ENCODE results near the gene L3MBTL4. TPM values are rescaled to one million over a fixed set of nuclear protein-coding genes. Genes with fewer than 3 reads are reported as not detected.

Gene L3MBTL4
- total RNA-seq, 1 experiment from 2014 or later: not detected

- BruUV-seq (replicated peaks): no TSS peak
- ChIA-PET POLR2A (ENCODE audit: low non-redundant PET) (no interaction called here), CTCF (no interaction called here)
Measured at GRCh38 chr18:6248017-6248416, 166.7 kb downstream of the L3MBTL4 start.

GRCh38 chr18:6242004-6242403 is 172.7 kb downstream of the L3MBTL4 start:
- no peak overlapping the region for H3K27ac ChIP-seq (ENCODE audit: low read depth, low read length, poor library complexity, severe bottlenecking)
- no peak for DNase-seq (ENCODE audit: low spot score)
- H3K4me3 ChIP-seq (ENCODE audit: low read depth, low read length, poor library complexity, severe bottlenecking): no peak overlapping the region
- intact Hi-C loops (cut with micrococcal nuclease; ENCODE audit: unreplicated experiment): no loop called here
- TF ChIP-seq EZH2 (IDR thresholded peaks at IDR 0.05; ENCODE audit: borderline replicate concordance, low read depth, low read length, poor library complexity, severe bottlenecking) (no peak), CTCF (conservative IDR thresholded peaks at IDR 0.05; ENCODE audit: low read depth, low read length) (no peak)
- ChIA-PET POLR2A (ENCODE audit: low non-redundant PET) (no interaction called here), CTCF (no interaction called here)
- H3K4me1 ChIP-seq (ENCODE audit: insufficient read depth, low read length, poor library complexity, severe bottlenecking): no peaks in the 10 kb centered on the region
- H3K27me3 ChIP-seq (replicated peaks; ENCODE audit: insufficient read depth, low read depth, low read length, poor library complexity): no peaks in the 10 kb centered on the region
- peaks cover 21% of the 10 kb centered on the region for H3K9me3 ChIP-seq (ENCODE audit: low read depth, low read length, poor library complexity, severe bottlenecking)
- BruUV-seq (replicated peaks): no TSS peak
- no peaks in the 10 kb centered on the region for H3K36me3 ChIP-seq (ENCODE audit: insufficient read depth, low read length, poor library complexity, severe bottlenecking)

More at GRCh38 chr18:6248017-6248416, 166.7 kb downstream of the L3MBTL4 start:
- H3K9me3 ChIP-seq (ENCODE audit: low read depth, low read length, poor library complexity, severe bottlenecking): peaks cover 50% of the 10 kb centered on the region
- H3K4me3 ChIP-seq (ENCODE audit: low read depth, low read length, poor library complexity, severe bottlenecking): no peak overlapping the region
- intact Hi-C loops (cut with micrococcal nuclease; ENCODE audit: unreplicated experiment): no loop called here
- no peak for DNase-seq (ENCODE audit: low spot score)
- H3K4me1 ChIP-seq (ENCODE audit: insufficient read depth, low read length, poor library complexity, severe bottlenecking): no peaks in the 10 kb centered on the region
- TF ChIP-seq CTCF (conservative IDR thresholded peaks at IDR 0.05; ENCODE audit: low read depth, low read length): no peak
- TF ChIP-seq EZH2 (IDR thresholded peaks at IDR 0.05; ENCODE audit: borderline replicate concordance, low read depth, low read length, poor library complexity, severe bottlenecking): no peak
- H3K36me3 ChIP-seq (ENCODE audit: insufficient read depth, low read length, poor library complexity, severe bottlenecking): no peaks in the 10 kb centered on the region
- H3K27me3 ChIP-seq (replicated peaks; ENCODE audit: insufficient read depth, low read depth, low read length, poor library complexity): no peaks in the 10 kb centered on the region
- no peak overlapping the region for H3K27ac ChIP-seq (ENCODE audit: low read depth, low read length, poor library complexity, severe bottlenecking)

- Histone ChIP-seq H3K4me1 (ENCODE audit: insufficient read depth, low read length, poor library complexity, severe bottlenecking) (no peaks in the 10 kb centered on the region), H3K27me3 (replicated peaks; ENCODE audit: insufficient read depth, low read depth, low read length, poor library complexity) (no peaks in the 10 kb centered on the region), H3K9me3 (ENCODE audit: low read depth, low read length, poor library complexity, severe bottlenecking) (peaks cover 18% of the 10 kb centered on the region), H3K4me3 (ENCODE audit: low read depth, low read length, poor library complexity, severe bottlenecking) (no peak overlapping the region), H3K36me3 (ENCODE audit: insufficient read depth, low read length, poor library complexity, severe bottlenecking) (no peaks in the 10 kb centered on the region), H3K27ac (ENCODE audit: low read depth, low read length, poor library complexity, severe bottlenecking) (no peak overlapping the region)
- BruUV-seq (replicated peaks): no TSS peak
- ChIA-PET POLR2A (ENCODE audit: low non-redundant PET) (no interaction called here), CTCF (no interaction called here)
- intact Hi-C loops (cut with micrococcal nuclease; ENCODE audit: unreplicated experiment): no loop called here
- no peak for DNase-seq (ENCODE audit: low spot score)
- no peak for TF ChIP-seq CTCF (conservative IDR thresholded peaks at IDR 0.05; ENCODE audit: low read depth, low read length)
- no peak for TF ChIP-seq EZH2 (IDR thresholded peaks at IDR 0.05; ENCODE audit: borderline replicate concordance, low read depth, low read length, poor library complexity, severe bottlenecking)
Measured at GRCh38 chr18:6239716-6240115, 175.0 kb downstream of the L3MBTL4 start.
